HG02678 (cell line): ENCODE results near the gene ELFN2.

Source experiments
- ATAC-seq: cut with Tn5 transposase; IDR thresholded peaks from one replicate; pipeline ENCODE4 v1.9.1; 2021; ENCODE audit warnings: mild to moderate bottlenecking, moderate library complexity; ENCODE audit not compliant: unreplicated experiment

ELFN2 gene

DNA sequence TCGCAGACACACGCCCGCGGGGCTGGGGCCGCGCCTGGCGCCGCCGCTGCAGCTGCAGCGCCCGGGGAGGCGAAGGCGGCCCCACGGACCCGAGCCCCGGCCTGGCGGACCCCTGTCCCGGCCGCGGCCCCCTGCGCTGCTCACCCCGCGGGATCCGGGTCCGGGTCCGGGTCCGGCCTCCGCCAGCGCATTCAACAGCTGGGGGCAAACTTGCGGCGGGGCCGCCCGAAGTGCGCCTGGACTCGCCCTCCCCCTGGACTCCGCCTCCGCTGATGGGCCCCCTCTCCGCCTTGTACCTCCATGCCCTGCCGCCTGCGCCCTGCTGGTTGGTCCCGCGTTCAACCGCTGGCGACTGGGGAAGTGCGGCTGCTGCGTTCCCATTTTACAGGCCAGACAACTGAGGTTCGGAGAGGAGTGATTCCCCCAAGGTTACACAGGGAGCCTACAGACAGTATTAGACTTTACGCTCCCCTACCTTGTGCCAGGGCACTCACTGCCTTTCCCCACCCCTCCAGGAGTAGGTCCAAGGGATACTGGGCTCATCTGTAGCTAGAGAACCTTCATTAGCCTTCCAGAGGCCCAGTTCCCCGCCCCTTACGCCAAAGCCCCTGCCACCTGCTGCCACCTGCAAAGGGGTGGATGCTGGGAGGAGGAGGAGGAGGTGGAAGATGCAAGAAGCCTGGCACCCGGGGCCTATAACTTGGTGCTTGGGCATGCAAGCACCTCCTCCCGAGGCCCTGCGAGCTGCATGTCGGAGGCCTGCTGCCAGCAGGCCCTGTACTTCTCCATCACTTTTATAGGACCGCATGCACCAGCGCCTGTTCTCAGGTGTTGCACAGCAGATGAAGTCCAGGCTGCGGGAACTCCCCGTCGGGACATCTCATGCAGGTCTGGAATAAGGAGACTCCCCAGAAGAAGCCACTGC, 694 bp upstream of the ELFN2 start:
- ATAC-seq: no peak

DNA sequence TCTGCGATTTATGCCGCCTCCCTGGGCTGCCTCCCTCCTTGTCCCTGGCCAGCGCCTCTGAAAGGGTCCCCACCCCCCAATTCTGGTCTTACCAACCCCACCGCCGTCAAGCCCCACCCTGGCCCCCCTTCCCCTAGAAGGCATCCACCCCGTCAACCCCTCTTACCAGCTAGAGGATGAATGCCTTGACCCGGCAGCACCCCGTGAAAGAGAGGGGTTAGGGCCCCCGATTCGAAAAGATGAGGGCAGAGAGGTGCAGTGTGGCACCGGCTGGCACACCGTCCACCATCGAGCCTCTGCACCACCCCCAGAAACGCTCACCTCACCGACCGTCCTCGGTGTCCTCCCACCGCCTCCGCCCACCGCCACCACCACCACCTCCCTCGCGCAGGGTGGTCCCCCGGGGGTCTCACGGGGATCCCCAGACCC, 559 bp downstream of the ELFN2 start:
- no peak for ATAC-seq

DNA sequence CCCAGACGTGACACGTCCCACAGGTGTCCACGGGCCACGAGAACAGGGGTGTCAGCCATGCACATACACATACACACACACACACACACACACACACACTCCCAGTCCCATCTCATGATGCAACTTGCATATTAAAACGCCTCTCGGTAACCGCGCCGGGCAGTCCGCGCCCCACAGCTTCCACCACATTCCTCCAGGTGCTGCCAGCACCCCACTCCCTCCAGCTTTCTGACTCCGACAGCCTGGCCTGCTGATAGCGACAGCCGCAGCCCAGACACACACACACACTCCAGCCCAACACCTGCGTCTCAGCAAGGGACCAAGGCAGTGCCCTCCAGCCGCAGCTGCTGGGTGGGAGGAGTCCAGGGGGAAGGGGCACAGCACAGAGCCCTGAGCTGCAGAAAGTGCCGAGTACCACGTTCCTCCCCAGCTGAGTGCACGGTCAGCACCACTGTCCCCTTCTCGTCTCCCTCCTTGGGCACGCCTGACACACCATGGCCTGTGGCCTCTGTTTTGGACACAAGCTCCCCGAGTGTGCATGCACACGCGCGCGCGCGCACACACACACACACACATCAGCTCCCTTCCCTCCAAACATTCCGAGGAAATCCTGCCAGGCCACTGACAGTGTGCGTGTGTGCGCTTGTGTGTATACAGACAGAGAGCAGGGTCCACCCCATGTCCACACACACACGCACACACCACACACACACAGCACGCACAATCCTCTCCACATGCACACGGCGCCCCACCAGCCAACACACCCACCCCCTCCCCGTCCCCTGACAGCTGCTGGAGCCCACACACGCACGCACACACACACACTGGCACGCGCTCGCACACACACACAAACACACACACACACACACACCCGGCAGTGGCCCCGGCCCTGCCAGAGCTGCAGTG, 1.2 kb downstream of the ELFN2 start:
- no peak for ATAC-seq

DNA sequence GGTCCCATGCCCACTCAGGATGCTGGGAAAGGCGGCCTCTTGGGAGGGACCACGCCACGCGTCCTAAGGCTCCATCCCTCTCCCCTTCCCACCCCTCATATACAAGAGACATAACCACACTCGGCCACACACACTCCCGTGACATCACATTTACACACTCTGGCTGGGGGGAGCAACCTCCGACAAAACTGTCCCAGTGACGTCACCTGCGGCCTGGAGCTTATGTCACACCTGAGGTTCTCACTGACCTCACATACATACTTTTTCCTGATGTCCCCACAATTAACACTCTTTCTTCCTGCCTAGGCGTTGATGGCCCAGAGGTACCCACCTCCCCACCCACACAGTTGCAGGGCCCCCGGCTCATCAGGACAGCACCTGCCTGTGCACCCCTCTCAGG, 1.9 kb downstream of the ELFN2 start:
- no peak for ATAC-seq

- no peak for ATAC-seq
Observed at GRCh38 chr22:37423283-37423682, 4.0 kb downstream of the ELFN2 start.

GRCh38 chr22:37421468-37421877, 5.8 kb downstream of the ELFN2 start:
- ATAC-seq: no peak

GRCh38 chr22:37420686-37421467, 6.4 kb downstream of the ELFN2 start:
- ATAC-seq: no peak

DNA sequence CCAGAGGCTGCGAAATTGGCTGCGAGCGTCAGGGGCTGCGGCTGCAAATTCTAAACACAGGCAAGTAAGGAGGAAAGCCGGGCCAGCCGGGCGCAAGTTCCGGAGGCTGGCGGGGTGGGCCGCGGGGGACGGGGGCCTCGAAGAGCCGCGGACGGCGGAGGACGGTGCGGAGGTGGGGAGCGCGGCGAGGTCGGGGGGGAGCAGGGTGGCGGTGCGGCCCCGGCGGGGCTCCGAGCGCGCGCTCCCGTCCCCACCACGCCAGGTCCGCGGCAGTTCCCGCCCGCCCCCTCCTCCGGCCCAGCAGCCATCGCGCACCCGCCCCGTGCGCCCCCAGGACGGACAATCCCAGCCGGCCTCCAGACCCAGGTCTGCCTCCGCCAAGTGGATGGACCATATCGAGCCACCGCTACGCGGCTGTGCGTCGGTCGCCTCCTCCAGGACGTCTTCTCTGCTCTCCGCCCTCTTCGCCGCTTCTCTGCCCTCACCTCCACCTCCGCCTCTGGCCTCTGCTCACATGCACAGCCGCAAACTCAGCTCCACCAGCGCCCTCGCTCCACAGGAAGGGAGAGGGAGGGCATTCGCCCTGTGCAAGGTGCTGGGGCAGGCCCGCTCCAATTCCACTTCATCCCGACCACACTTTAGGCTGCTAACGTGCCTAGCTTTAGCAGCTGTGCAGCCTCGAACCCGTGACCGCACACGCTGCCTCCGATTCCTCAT, 7.2 kb downstream of the ELFN2 start:
- no peak for ATAC-seq

DNA sequence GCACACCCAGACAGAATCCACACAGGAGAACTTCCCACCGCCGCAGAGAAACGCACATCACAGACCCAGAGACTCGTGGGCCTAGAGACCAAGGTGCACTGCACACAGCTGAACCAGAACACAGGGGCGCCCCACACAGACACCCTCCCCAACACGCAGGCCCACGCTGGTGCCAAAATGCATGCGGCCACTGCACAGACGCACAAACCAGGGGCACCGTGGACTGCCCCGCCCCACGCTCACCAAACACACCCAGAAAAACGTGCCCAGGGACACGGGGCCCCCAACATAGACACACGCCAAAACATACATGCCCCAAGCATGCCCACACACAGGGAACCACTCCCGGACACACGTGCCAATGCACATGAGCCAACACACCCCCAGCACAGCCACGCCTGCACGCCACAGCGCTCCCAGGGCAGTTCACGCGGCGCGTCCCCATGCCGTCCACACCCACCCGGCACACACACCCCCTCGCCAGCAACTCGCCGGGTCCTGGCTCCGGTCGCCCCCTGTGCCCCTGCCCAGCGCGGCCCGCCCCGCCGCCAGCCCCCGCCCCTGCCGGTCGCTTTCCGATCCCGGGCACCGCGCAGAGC, 7.8 kb downstream of the ELFN2 start:
- ATAC-seq: no peak

GRCh38 chr22:37418627-37419369, 8.5 kb downstream of the ELFN2 start:
- no peak for ATAC-seq

- ATAC-seq: no peak
Observed at GRCh38 chr22:37417677-37418348, 9.5 kb downstream of the ELFN2 start.

- no peak for ATAC-seq
Observed at GRCh38 chr22:37417264-37417663, 10.0 kb downstream of the ELFN2 start.

GRCh38 chr22:37416827-37417226, 10.5 kb downstream of the ELFN2 start:
- ATAC-seq: no peak

DNA sequence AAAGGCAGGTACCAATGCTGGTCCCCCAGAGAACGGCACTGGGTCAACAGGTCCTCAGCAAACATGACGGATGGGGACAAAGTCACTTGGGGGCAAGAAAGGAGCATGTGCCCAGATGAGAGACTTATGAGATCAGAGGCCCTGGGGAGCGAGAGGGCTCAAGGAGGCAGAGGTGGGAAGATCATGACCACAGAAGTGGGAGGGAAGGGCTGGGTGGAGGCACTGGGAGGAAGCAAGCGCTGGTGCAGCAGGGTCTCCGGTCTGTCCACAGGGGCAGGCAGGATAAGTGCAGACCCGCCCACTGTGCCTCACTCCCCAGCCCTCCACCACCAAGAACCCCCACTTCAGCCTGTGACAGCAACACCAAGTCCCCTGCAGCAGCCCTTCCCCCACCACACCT, 10.9 kb downstream of the ELFN2 start:
- no peak for ATAC-seq

GRCh38 chr22:37415210-37415609, 12.1 kb downstream of the ELFN2 start:
- ATAC-seq: no peak

GRCh38 chr22:37414288-37414687, 13.0 kb downstream of the ELFN2 start:
- no peak for ATAC-seq

- ATAC-seq: no peak
Observed at GRCh38 chr22:37413546-37413945, 13.7 kb downstream of the ELFN2 start.

- no peak for ATAC-seq
Observed at GRCh38 chr22:37412495-37413250, 14.6 kb downstream of the ELFN2 start.
